ENCODE results near the gene CBLB. TPM values are rescaled to one million over a fixed set of nuclear protein-coding genes. Genes with fewer than 3 reads are reported as not detected.

CBLB gene
- total RNA-seq, 1 donor from 2014 or later = 19.8 TPM

DNA sequence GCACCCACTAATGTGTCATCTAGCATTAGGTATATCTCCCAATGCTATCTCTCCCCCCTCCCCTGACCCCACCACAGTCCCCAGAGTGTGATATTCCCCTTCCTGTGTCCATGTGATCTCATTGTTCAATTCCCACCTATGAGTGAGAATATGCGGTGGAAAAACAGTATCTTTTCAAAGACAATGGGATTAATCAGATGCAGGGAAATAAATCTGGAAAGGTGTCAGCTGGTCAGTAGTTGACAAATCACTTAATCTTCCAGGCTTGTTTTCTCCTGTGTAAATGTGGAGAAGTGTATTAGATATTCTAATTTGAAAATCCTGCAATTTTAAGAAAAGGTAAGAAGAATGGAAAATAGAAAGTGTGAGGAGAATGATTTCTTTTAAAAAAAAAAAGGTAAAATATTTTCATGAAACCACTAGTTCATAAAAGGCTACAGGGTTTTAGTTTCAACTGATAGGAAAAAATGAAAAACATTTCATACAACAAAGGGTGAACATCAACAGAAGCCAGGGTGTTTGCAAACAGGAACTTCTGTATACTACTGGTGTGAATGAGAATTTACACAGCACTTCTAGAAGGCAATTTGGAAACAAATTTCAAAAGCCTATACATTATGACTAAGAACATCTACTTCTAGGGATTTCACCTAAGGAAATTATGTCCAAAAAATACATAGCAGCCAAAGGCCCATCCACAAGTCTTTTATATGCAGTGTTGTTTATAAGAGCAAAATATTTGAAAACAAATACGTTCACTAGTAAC is 113.5 kb downstream of the CBLB start:
- peaks cover 0 to 8% (median 0%) of the 10 kb centered on the region in 3 donors for H3K9me3 ChIP-seq (ENCODE audit: control insufficient read depth in 3 of 3, low read length in 3 of 3)
- peaks cover 0 to 4% (median 0%) of the 10 kb centered on the region in 3 donors for H3K36me3 ChIP-seq (ENCODE audit: control insufficient read depth in 3 of 3, insufficient read depth in 3 of 3, low read length in 3 of 3)
- no peak overlapping the region for H3K27ac ChIP-seq (ENCODE audit: low read depth, low read length)
- no peak overlapping the region for H3K4me3 ChIP-seq (ENCODE audit: low read length in 3 of 3)
- H3K9ac ChIP-seq (ENCODE audit: low read depth in 1 of 3, low read length in 3 of 3) = no peak overlapping the region
- no peaks in the 10 kb centered on the region for H3K27me3 ChIP-seq (ENCODE audit: control insufficient read depth in 3 of 3, insufficient read depth in 3 of 3, low read length in 3 of 3)
- H3K4me1 ChIP-seq (ENCODE audit: control insufficient read depth in 3 of 3, insufficient read depth in 3 of 3, low read length in 3 of 3) = no peaks in the 10 kb centered on the region

DNA sequence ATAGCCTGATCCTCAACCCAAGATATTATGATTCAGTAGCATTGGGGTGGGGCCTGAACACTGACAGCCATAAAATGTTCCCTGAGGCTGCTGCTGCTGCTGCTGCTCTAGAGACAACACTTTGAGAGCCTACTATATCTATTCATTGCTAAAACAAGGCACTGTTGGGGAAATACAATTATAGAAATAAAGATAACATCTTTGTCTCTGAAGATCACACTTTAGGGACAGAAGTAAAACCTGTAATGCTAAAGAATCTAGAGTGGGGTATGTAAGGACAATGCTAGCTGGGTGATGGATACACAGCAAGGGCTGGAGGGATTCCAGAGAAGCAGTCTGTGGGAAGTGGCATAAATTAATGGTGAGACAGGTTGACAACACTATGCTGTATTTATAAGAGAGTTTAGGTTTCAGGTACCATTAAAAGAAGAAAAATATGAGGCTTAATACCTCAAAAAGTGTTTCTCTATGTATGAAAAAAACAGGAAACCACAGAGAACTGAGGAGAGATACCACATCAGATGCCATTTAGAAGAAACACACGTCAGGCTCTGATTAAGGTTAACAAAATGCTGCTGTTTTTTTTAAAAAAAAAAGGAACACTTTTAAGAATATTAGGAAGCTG is 115.9 kb downstream of the CBLB start:
- Histone ChIP-seq H3K4me3 (ENCODE audit: low read length in 3 of 3) (no peak overlapping the region), H3K4me1 (ENCODE audit: control insufficient read depth in 3 of 3, insufficient read depth in 3 of 3, low read length in 3 of 3) (no peaks in the 10 kb centered on the region), H3K9me3 (ENCODE audit: control insufficient read depth in 3 of 3, low read length in 3 of 3) (no peaks in the 10 kb centered on the region), H3K9ac (ENCODE audit: low read depth in 1 of 3, low read length in 3 of 3) (no peak overlapping the region), H3K27ac (ENCODE audit: low read depth, low read length) (no peak overlapping the region), H3K36me3 (ENCODE audit: control insufficient read depth in 3 of 3, insufficient read depth in 3 of 3, low read length in 3 of 3) (no peaks in the 10 kb centered on the region), H3K27me3 (ENCODE audit: control insufficient read depth in 3 of 3, insufficient read depth in 3 of 3, low read length in 3 of 3) (no peaks in the 10 kb centered on the region)

DNA sequence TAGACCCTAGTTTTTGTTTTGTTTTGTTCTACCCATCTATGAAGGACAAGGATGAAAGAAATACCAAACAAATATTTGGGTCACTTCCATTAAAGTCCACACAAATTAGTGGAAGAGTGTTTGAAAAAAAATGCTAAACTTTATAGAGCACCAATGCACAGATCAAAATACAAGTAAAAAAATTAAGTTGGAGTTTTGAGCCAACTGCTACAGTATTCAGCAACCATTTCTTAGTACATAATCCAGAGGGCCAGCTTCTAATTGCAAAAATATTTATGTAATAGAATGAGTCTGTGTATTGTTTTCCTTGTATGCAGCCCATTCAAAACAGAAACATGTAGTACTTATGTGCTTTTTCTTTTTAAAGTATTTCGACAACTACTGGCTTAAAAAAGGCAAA is 121.1 kb downstream of the CBLB start:
- Histone ChIP-seq H3K27me3 (ENCODE audit: control insufficient read depth in 3 of 3, insufficient read depth in 3 of 3, low read length in 3 of 3) (no peaks in the 10 kb centered on the region), H3K9me3 (ENCODE audit: control insufficient read depth in 3 of 3, low read length in 3 of 3) (no peaks in the 10 kb centered on the region), H3K9ac (ENCODE audit: low read depth in 1 of 3, low read length in 3 of 3) (no peak overlapping the region), H3K36me3 (ENCODE audit: control insufficient read depth in 3 of 3, insufficient read depth in 3 of 3, low read length in 3 of 3) (no peaks in the 10 kb centered on the region), H3K27ac (ENCODE audit: low read depth, low read length) (no peak overlapping the region), H3K4me3 (ENCODE audit: low read length in 3 of 3) (no peak overlapping the region), H3K4me1 (ENCODE audit: control insufficient read depth in 3 of 3, insufficient read depth in 3 of 3, low read length in 3 of 3) (peaks cover 0 to 2% (median 0%) of the 10 kb centered on the region in 3 donors)

DNA sequence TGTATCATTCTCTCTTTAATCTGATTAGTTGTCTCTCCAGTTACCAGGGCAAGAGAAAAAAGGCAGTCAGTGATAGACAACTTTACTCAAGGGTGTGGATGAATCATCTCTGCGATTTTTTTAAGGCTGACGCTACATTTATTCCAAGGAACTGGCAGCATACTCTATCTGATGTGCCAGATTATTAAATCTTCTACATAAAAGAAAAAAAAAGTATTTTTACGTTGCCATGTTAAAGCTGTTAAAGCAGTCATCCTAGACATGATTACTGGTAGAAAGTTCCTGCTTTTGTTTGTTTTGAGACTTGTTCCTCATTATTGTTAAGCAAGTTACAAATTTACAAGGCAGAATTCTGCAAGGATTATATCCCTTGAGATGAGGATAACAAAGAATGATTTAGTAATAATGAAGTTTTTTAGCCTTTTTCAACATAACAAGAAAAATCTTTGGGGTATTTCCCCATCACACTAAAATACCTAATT is 121.7 kb downstream of the CBLB start:
- no peaks in the 10 kb centered on the region for H3K27me3 ChIP-seq (ENCODE audit: control insufficient read depth in 3 of 3, insufficient read depth in 3 of 3, low read length in 3 of 3)
- no peak overlapping the region for H3K4me3 ChIP-seq (ENCODE audit: low read length in 3 of 3)
- no peaks in the 10 kb centered on the region for H3K9me3 ChIP-seq (ENCODE audit: control insufficient read depth in 3 of 3, low read length in 3 of 3)
- H3K27ac ChIP-seq (ENCODE audit: low read depth, low read length) = peak overlapping the region; percentile 21
- peaks cover 0 to 2% (median 0%) of the 10 kb centered on the region in 3 donors for H3K4me1 ChIP-seq (ENCODE audit: control insufficient read depth in 3 of 3, insufficient read depth in 3 of 3, low read length in 3 of 3)
- no peak overlapping the region for H3K9ac ChIP-seq (ENCODE audit: low read depth in 1 of 3, low read length in 3 of 3)
- H3K36me3 ChIP-seq (ENCODE audit: control insufficient read depth in 3 of 3, insufficient read depth in 3 of 3, low read length in 3 of 3) = no peaks in the 10 kb centered on the region

DNA sequence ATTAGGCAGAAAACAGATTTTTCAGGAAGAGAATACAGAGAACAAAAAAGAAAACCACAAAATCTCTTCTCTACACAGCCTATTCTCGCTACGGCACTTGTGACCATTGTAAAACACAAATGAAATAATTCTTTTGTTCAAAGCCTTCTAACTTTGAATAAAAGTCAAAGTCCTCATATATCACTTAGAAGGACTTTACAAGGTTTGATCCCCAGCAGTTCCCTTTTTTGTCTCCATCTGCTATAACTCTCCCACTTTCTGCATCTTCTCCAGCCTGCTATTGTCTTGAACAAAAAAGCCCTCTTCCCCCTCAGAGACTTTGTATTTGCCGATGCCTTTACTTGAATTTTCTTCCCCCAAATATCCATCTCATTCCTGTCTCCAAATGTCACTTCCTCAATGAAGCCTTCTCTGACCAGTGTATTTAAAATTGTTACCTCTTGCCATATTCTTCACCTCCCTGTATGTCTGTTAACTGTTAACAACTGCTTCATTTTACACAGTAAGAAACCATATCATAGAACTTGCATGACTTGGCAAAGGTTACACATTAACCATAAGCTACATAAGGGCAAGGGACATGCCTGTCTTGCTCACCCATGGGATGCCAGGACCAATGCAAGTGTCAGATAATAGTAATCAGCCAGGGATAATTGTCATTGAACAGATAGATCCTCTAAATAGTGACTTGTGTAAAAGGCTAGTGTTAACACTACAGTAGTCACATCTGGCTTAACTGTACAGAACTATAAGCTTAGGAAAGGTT is 122.4 kb downstream of the CBLB start:
- no peaks in the 10 kb centered on the region for H3K27me3 ChIP-seq (ENCODE audit: control insufficient read depth in 3 of 3, insufficient read depth in 3 of 3, low read length in 3 of 3)
- peaks cover 0 to 2% (median 0%) of the 10 kb centered on the region in 3 donors for H3K4me1 ChIP-seq (ENCODE audit: control insufficient read depth in 3 of 3, insufficient read depth in 3 of 3, low read length in 3 of 3)
- H3K9me3 ChIP-seq (ENCODE audit: control insufficient read depth in 3 of 3, low read length in 3 of 3) = no peaks in the 10 kb centered on the region
- H3K27ac ChIP-seq (ENCODE audit: low read depth, low read length) = peak overlapping the region; percentile 21
- H3K36me3 ChIP-seq (ENCODE audit: control insufficient read depth in 3 of 3, insufficient read depth in 3 of 3, low read length in 3 of 3) = no peaks in the 10 kb centered on the region
- H3K4me3 ChIP-seq (ENCODE audit: low read length in 3 of 3) = no peak overlapping the region
- H3K9ac ChIP-seq (ENCODE audit: low read depth in 1 of 3, low read length in 3 of 3) = no peak overlapping the region

DNA sequence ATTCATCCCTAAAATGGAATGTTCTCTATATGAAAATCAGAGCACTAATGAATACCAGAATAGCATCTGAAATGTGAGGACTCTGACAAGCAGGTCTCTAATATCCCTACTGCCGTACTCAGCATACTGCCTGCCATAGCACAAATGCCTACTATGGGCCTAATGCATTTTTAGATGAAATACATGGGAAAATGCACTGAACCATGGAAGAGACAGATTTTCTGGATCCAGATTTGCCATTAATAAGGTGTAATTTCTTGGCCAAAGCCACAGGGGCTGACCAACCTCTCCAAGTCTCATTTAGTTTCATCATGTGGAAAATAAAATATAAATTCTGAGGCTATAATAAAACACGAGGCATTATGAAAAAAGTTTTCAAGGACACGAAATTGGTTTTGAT is 123.8 kb downstream of the CBLB start:
- no peak overlapping the region for H3K9ac ChIP-seq (ENCODE audit: low read depth in 1 of 3, low read length in 3 of 3)
- no peaks in the 10 kb centered on the region for H3K27me3 ChIP-seq (ENCODE audit: control insufficient read depth in 3 of 3, insufficient read depth in 3 of 3, low read length in 3 of 3)
- H3K27ac ChIP-seq (ENCODE audit: low read depth, low read length) = no peak overlapping the region
- H3K4me3 ChIP-seq (ENCODE audit: low read length in 3 of 3) = no peak overlapping the region
- H3K4me1 ChIP-seq (ENCODE audit: control insufficient read depth in 3 of 3, insufficient read depth in 3 of 3, low read length in 3 of 3) = peaks cover 0 to 2% (median 0%) of the 10 kb centered on the region in 3 donors
- no peaks in the 10 kb centered on the region for H3K36me3 ChIP-seq (ENCODE audit: control insufficient read depth in 3 of 3, insufficient read depth in 3 of 3, low read length in 3 of 3)
- H3K9me3 ChIP-seq (ENCODE audit: control insufficient read depth in 3 of 3, low read length in 3 of 3) = no peaks in the 10 kb centered on the region

DNA sequence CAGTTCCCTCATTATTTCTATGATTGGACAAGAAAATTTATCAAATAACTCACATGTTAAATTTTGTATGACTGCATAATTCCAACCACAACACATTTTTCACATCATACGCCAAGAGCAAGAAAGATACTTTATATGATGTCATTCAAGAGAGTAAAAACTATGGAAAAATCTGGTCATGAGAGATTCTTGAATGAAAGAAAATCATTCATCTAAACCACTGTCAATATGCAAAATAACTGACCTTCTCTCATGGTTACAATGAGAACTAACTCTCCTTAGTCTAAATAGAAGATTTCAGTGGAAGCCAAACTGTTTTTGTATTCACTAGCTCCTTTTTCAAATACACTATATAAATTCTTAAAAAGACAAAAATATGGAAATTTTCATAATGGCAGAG is 124.6 kb downstream of the CBLB start:
- Histone ChIP-seq H3K4me1 (ENCODE audit: control insufficient read depth in 3 of 3, insufficient read depth in 3 of 3, low read length in 3 of 3) (peaks cover 0 to 2% (median 0%) of the 10 kb centered on the region in 3 donors), H3K27me3 (ENCODE audit: control insufficient read depth in 3 of 3, insufficient read depth in 3 of 3, low read length in 3 of 3) (no peaks in the 10 kb centered on the region), H3K4me3 (ENCODE audit: low read length in 3 of 3) (no peak overlapping the region), H3K9ac (ENCODE audit: low read depth in 1 of 3, low read length in 3 of 3) (no peak overlapping the region), H3K27ac (ENCODE audit: low read depth, low read length) (no peak overlapping the region), H3K36me3 (ENCODE audit: control insufficient read depth in 3 of 3, insufficient read depth in 3 of 3, low read length in 3 of 3) (no peaks in the 10 kb centered on the region), H3K9me3 (ENCODE audit: control insufficient read depth in 3 of 3, low read length in 3 of 3) (no peaks in the 10 kb centered on the region)

DNA sequence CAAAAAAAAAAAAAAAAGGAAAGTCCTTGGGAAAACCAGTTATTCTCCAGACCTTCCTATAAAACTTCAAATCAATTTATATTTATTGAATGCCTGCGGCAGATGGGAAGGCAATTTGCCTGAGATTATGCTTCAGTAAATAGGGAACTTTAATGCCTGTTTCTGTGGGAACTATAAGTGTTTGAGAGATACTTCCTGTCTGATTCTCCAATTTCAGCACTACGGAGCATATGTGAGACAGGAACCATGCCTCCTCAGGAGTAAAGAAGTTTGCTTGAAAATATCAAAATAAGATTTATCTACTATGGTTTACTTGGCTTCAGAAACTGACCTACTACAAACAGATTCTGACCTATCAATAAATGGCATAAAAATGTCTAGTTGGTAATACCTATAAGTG is 135.5 kb downstream of the CBLB start:
- Histone ChIP-seq H3K27ac (ENCODE audit: low read depth, low read length) (no peak overlapping the region), H3K27me3 (ENCODE audit: control insufficient read depth in 3 of 3, insufficient read depth in 3 of 3, low read length in 3 of 3) (no peaks in the 10 kb centered on the region), H3K36me3 (ENCODE audit: control insufficient read depth in 3 of 3, insufficient read depth in 3 of 3, low read length in 3 of 3) (peaks cover 0 to 8% (median 7%) of the 10 kb centered on the region in 3 donors), H3K4me1 (ENCODE audit: control insufficient read depth in 3 of 3, insufficient read depth in 3 of 3, low read length in 3 of 3) (no peaks in the 10 kb centered on the region), H3K9ac (ENCODE audit: low read depth in 1 of 3, low read length in 3 of 3) (no peak overlapping the region), H3K4me3 (ENCODE audit: low read length in 3 of 3) (no peak overlapping the region), H3K9me3 (ENCODE audit: control insufficient read depth in 3 of 3, low read length in 3 of 3) (no peaks in the 10 kb centered on the region)

DNA sequence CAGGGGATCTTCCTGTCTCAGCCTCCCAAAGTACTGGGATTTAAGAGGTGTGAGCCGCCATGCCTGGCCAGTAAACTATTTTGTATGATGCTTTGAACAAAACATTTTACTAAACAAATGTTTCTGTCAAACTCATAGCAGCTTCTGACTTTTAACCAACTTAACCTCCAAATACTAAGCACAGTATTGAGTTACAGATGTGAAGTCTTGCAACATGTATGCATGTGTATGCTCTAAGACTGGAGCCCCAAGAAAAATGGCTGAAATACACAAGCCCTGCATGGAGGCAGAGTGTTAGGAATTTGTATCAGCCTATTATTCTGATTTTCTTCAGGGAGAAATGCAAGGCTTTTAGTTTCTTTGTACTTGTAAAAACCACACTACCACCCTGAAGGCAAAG is 137.1 kb downstream of the CBLB start:
- Histone ChIP-seq H3K9ac (ENCODE audit: low read depth in 1 of 3, low read length in 3 of 3) (no peak overlapping the region), H3K4me3 (ENCODE audit: low read length in 3 of 3) (no peak overlapping the region), H3K27me3 (ENCODE audit: control insufficient read depth in 3 of 3, insufficient read depth in 3 of 3, low read length in 3 of 3) (no peaks in the 10 kb centered on the region), H3K27ac (ENCODE audit: low read depth, low read length) (no peak overlapping the region), H3K36me3 (ENCODE audit: control insufficient read depth in 3 of 3, insufficient read depth in 3 of 3, low read length in 3 of 3) (peaks cover 0 to 10% (median 9%) of the 10 kb centered on the region in 3 donors), H3K4me1 (ENCODE audit: control insufficient read depth in 3 of 3, insufficient read depth in 3 of 3, low read length in 3 of 3) (no peaks in the 10 kb centered on the region), H3K9me3 (ENCODE audit: control insufficient read depth in 3 of 3, low read length in 3 of 3) (no peaks in the 10 kb centered on the region)
